Esophagus squamous epithelium (tissue), 5 donors: Measurements from ENCODE around the gene VAMP2. TPM values are rescaled to one million over a fixed set of nuclear protein-coding genes. Genes with fewer than 3 reads are reported as not detected.
A peak's percentile ranks its signal among the peaks of the same experiment; 100 is the strongest.

Experiments
- DNase-seq: peaks from one replicate; lab custom pipeline; 2025; lab: John Stamatoyannopoulos, UW
- H3K27ac ChIP-seq, 4 donors: fragments of 200-600 bp; sonication (generic); one replicate each; pipeline ENCODE4 v1.5.1; 2016 to 2019; ENCODE audit warnings: mild to moderate bottlenecking in 1 of 4
- H3K27me3 ChIP-seq, 4 donors: fragments of 200-600 bp; sonication (generic); 1 replicate in 3 of 4; 2 replicates in 1 of 4; pipeline versions ENCODE4 v1.5.1 to v1.6.0; 2017 to 2021; ENCODE audit warnings: antibody characterized with exemption in 1 of 4
- H3K36me3 ChIP-seq, 3 donors: fragments of 200-600 bp; sonication (generic); one replicate each; pipeline ENCODE4 v1.5.1; 2016 to 2019
- H3K4me1 ChIP-seq, 3 donors: fragments of 200-600 bp; sonication (generic); one replicate each; pipeline ENCODE4 v1.5.1; 2017 to 2019
- H3K4me3 ChIP-seq, 4 donors: fragments of 200-600 bp; sonication (generic); 1 replicate in 3 of 4; 2 replicates in 1 of 4; pipeline ENCODE4 v1.5.1; 2016 to 2019; ENCODE audit warnings: mild to moderate bottlenecking in 2 of 4, moderate library complexity in 1 of 4
- H3K9me3 ChIP-seq, 3 donors: fragments of 200-600 bp; sonication (generic); one replicate each; pipeline ENCODE4 v1.5.1; 2016 to 2019
- CTCF ChIP-seq, 6 experiments: fragments of 450-650 bp in 4 of 6; fragments of 200-600 bp in 2 of 6; sonication (generic) in 2 of 6; IDR thresholded peaks; one replicate each; pipeline ENCODE4 v1.5.1; 2016 to 2019; ENCODE audit warnings: antibody characterized with exemption in 6 of 6, mild to moderate bottlenecking in 4 of 6, moderate library complexity in 4 of 6
- POLR2A ChIP-seq, 4 donors: fragments of 450-650 bp; IDR thresholded peaks; one replicate each; pipeline ENCODE4 v1.6.1; 2017; ENCODE audit warnings: antibody characterized with exemption in 4 of 4, mild to moderate bottlenecking in 4 of 4, moderate library complexity in 3 of 4
- WGBS, 2 donors: methylation state at CpG; one replicate each; pipeline ENCODE4 v1.1.5; 2018; 5-methylcytosine and 5-hydroxymethylcytosine counted together
- intact Hi-C: fragments of 100-400 bp; cut with DNase I; formaldehyde crosslinking; loops from one replicate; pipeline ENCODE4 v1.15.0; 2022
- total RNA-seq, 4 donors: library from RNA; depleted of rRNA; stranded (reverse); fragments of >200 nt; gene quantifications; one replicate each; pipeline ENCODE4 v1.1.0, GENCODE V29; 2016
- donor health status: DM: yes; HTN: yes; CAD: no.

VAMP2 gene
- total RNA-seq, 4 donors from 2014 or later: 6.2 to 20.4 (median 12.0) TPM

DNA sequence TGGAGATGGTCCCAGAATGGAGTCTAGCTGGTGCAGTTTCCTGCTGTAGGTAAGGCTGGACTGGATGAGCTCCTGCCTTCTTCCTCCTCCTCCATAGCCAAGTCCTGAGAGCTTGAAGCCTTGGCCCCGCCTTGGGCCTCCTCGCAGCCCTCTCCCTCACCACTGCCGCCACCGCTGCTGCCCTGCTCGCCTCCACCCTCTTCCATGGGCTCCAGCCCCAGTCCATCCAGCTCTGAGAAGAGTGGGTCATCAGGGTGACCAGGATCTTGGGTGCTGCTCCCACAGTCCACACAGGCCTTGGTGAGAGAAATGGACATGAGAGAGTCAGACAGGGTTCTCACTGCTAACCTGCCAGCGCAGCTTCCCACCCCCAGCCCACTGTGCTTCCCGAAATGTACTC is 21.7 kb downstream of the VAMP2 start:
- no peak for DNase-seq
- intact Hi-C loops: no loop called here
- Histone ChIP-seq H3K27me3 (no peaks in the 10 kb centered on the region), H3K27ac (peak overlapping the region in 3 of 4 donors; percentile 92 to 94 (median 94)), H3K4me1 (peaks cover 7 to 73% (median 23%) of the 10 kb centered on the region in 3 donors), H3K4me3 (no peak overlapping the region), H3K9me3 (no peaks in the 10 kb centered on the region), H3K36me3 (peaks cover 60 to 67% (median 65%) of the 10 kb centered on the region in 3 donors)
- no peak for TF ChIP-seq CTCF (IDR thresholded peaks at IDR 0.05)
- TF ChIP-seq POLR2A (IDR thresholded peaks at IDR 0.05): no peak
- WGBS, 2 donors: 94 to 100% methylated on average over 1 to 2 of the region's 7 CpGs

DNA sequence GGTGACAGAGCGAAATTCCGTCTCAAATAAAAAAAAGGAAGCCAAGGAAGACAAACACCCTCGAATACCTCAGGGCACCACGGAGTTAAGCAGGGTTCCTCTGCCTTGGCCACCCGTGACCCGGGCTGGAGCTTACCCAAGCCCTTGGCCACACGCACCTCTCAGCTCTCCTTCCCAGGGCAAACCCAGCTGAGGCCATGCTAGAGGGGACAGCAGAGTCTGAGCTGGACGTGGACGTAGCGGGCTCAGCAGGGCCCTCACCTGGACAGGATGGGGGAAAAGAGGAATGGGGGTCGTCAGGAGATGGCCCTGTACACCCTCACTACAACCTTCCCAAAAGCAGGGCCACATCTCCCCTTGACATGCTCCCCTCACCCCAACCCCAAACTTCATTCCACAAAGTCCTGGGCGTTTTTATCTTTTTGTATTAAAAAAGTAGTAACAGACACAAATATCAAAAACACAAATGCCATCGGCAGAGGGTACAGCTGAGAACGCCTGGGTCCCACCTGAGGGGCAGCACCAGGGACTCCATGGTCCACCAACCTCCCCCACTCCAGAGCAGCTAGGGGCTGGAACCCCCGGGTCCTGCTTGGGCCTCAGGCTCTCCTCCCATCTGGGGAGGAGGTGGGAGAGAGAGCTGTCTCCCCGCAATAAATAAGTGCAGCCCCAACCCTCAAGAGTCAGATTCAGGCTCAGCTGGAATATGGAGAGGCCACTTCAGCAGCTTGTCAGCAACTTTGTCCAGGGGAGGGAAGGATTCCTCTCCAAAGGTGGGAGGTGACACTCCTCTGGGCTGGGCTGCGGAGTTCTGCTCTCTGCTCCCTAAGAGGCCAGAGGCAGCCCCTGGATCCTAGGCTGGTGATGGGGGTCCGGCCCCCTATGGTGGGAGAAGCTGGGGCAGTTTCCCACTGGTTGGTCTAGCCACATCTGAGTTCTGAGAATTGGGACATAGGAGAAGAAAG is 22.4 kb downstream of the VAMP2 start:
- Histone ChIP-seq H3K27ac (peak overlapping the region; percentile 68 to 94 (median 93)), H3K4me1 (peaks cover 7 to 67% (median 23%) of the 10 kb centered on the region in 3 donors), H3K9me3 (no peaks in the 10 kb centered on the region), H3K4me3 (no peak overlapping the region), H3K36me3 (peaks cover 53 to 60% (median 58%) of the 10 kb centered on the region in 3 donors), H3K27me3 (no peaks in the 10 kb centered on the region)
- 73 to 81% methylated on average over 13 to 16 of the region's 18 CpGs for WGBS, 2 donors
- no peak for TF ChIP-seq CTCF (IDR thresholded peaks at IDR 0.05)
- intact Hi-C loops: no loop called here
- DNase-seq: no peak

DNA sequence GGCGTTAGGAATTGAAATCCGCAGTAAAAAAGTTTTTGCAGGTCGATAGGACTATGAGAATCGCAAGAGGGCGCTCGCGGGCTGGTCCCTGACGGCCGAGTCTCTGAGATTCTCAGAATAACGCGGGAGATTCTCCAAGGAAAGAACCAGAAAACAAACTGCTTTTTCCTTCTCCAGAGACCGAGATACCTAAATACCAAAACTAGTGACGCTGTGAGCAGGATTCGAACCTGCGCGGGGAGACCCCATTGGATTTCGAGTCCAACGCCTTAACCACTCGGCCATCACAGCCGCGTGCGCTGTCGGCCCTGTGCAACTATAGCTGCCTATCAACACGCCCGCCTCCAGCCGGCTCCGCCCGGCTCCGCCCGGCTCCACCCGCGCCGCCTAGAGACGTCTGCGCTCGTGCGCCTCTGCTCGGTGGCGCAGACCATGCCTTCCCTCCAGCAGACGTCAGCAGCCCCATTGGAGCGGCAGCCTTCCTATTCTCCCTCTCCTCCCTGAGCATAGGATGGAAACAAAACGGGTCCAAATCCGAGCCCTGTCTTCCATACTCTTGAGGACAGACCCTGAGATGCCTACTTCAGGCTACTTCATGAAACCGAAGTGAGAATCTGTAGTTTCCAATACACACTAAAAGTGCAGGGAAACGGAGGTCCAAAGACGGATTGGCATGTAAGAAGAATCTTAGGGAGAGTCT is 23.9 kb downstream of the VAMP2 start:
- intact Hi-C loops: no loop called here
- Histone ChIP-seq H3K36me3 (peaks cover 39 to 44% (median 43%) of the 10 kb centered on the region in 3 donors), H3K9me3 (no peaks in the 10 kb centered on the region), H3K27ac (peak overlapping the region; percentile 68 to 94 (median 93)), H3K4me1 (peaks cover 7 to 58% (median 23%) of the 10 kb centered on the region in 3 donors), H3K27me3 (no peaks in the 10 kb centered on the region), H3K4me3 (peak overlapping the region in 3 of 4 donors; percentile 2 to 56 (median 35))
- TF ChIP-seq POLR2A (IDR thresholded peaks at IDR 0.05) (peak in 3 of 4 donors; percentile 3 to 70 (median 68)), CTCF (IDR thresholded peaks at IDR 0.05) (peak; percentile 77 to 95 (median 89))
- no peak for DNase-seq
- 1% methylated on average over 30 to 46 of the region's 46 CpGs for WGBS, 2 donors

DNA sequence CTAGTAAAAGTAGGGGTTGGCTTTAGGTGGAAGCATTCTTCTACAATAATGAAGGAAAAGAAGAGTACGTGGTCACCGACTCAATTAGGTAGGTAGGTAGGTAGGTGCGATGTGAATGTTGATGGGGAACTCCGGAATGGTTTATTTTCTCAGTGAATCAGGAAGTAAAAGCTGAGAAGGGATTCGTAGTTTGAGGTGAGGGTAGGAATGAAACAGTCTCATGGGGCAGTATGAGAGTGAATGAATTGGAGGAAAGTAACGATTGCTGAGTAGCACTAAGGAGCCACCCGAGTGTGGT is 24.4 kb downstream of the VAMP2 start:
- Histone ChIP-seq H3K27ac (peak overlapping the region; percentile 68 to 94 (median 93)), H3K4me1 (peaks cover 7 to 58% (median 23%) of the 10 kb centered on the region in 3 donors), H3K9me3 (no peaks in the 10 kb centered on the region), H3K4me3 (peak overlapping the region in 3 of 4 donors; percentile 2 to 56 (median 35)), H3K36me3 (peaks cover 34 to 39% (median 38%) of the 10 kb centered on the region in 3 donors), H3K27me3 (no peaks in the 10 kb centered on the region)
- TF ChIP-seq POLR2A (IDR thresholded peaks at IDR 0.05): no peak
- WGBS, 2 donors: 0 to 1% methylated on average over 7 of the region's 7 CpGs
- DNase-seq: no peak
- intact Hi-C loops: no loop called here

- intact Hi-C loops: no loop called here
- Histone ChIP-seq H3K9me3 (no peaks in the 10 kb centered on the region), H3K36me3 (peaks cover 29 to 34% (median 33%) of the 10 kb centered on the region in 3 donors), H3K27me3 (no peaks in the 10 kb centered on the region), H3K4me1 (peaks cover 7 to 53% (median 23%) of the 10 kb centered on the region in 3 donors), H3K4me3 (peak overlapping the region in 3 of 4 donors; percentile 2 to 56 (median 35)), H3K27ac (peak overlapping the region; percentile 68 to 94 (median 93))
- no peak for DNase-seq
- 27 to 40% methylated on average over 19 to 21 of the region's 21 CpGs for WGBS, 2 donors
- TF ChIP-seq POLR2A (IDR thresholded peaks at IDR 0.05): no peak
- no peak for TF ChIP-seq CTCF (IDR thresholded peaks at IDR 0.05)
Observed at GRCh38 chr17:8137645-8138373, 24.9 kb downstream of the VAMP2 start.
